Neuron (in vitro differentiated cells): ENCODE data around the gene VDAC1.
"Not testable (repeated sequence)": the region's sequence is repeated elsewhere in the genome, so short reads cannot be mapped to it uniquely, and the experiment has no call there.

Source experiments
- H2AFZ ChIP-seq: one replicate; pipeline ENCODE4 v1.6.1; 2013; ENCODE audit warnings: low read depth, mild to moderate bottlenecking, inconsistent platforms, low read length, moderate library complexity
- H3K27me3 ChIP-seq: one replicate; pipeline ENCODE4 v1.6.1; 2013; ENCODE audit warnings: low read length; ENCODE audit not compliant: insufficient read depth
- H3K36me3 ChIP-seq: one replicate; pipeline ENCODE4 v1.6.1; 2013; ENCODE audit warnings: low read length; ENCODE audit not compliant: insufficient read depth
- H3K4me1 ChIP-seq: one replicate; pipeline ENCODE4 v1.6.1; 2013; ENCODE audit warnings: low read length; ENCODE audit not compliant: insufficient read depth
- H3K4me3 ChIP-seq: 2 replicates; pipeline ENCODE4 v1.5.1; 2013; ENCODE audit warnings: mild to moderate bottlenecking, low read length, moderate library complexity
- H3K9me3 ChIP-seq: one replicate; pipeline ENCODE4 v1.6.1; 2013; ENCODE audit warnings: low read length

VDAC1 gene

GRCh38 chr5:133981714-133982113 lies 23.1 kb downstream of the VDAC1 start:
- Histone ChIP-seq H2AFZ (no peak overlapping the region), H3K36me3 (peaks cover 50% of the 10 kb centered on the region), H3K9me3 (no peaks in the 10 kb centered on the region), H3K4me1 (no peaks in the 10 kb centered on the region), H3K4me3 (no peak overlapping the region), H3K27me3 (no peaks in the 10 kb centered on the region)

DNA sequence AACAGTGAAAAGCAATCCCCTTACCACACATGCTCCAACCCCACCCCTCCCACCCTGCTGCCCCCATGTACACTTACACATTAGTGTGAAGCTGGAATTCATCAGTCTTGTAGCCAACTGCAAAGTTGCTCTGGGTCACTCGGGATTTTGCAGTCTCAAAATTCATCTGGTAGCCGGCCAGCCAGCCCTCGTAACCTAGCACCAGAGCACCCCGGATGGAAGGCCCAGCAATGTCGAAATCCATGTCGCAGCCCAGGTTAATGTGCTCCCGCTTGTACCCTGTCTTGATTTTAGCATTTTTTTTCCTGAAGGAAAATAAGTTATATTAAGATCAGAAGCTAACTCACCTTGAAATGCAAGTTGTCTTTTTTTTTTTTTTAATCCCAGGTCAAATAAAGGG lies 24.1 kb downstream of the VDAC1 start:
- no peaks in the 10 kb centered on the region for H3K9me3 ChIP-seq
- H3K36me3 ChIP-seq: peaks cover 47% of the 10 kb centered on the region
- H2AFZ ChIP-seq: no peak overlapping the region
- H3K4me1 ChIP-seq: no peaks in the 10 kb centered on the region
- no peak overlapping the region for H3K4me3 ChIP-seq
- H3K27me3 ChIP-seq: no peaks in the 10 kb centered on the region

DNA sequence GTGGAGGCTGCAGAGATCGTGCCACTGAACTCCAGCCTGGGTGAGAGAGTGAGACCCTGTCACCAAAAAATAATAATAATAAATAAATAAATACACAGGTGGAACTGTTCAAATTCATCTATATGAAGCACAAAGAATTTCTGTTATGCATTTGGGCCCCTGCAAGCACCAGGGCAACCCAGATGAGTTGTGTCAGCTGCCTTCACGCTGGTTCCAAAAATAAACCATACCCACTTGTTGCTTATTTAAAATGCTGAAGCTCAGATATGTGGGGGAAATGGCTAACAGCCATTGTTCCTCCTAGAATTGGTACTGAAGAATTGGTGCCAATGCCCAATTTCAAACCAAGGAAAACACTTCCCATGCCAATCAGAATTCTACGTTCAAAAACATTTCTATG lies 25.8 kb downstream of the VDAC1 start:
- Histone ChIP-seq H3K36me3 (peaks cover 48% of the 10 kb centered on the region), H3K4me3 (no peak overlapping the region), H3K9me3 (no peaks in the 10 kb centered on the region), H3K4me1 (no peaks in the 10 kb centered on the region), H3K27me3 (no peaks in the 10 kb centered on the region), H2AFZ (no peak overlapping the region)

GRCh38 chr5:133977858-133978257 lies 26.9 kb downstream of the VDAC1 start:
- no peaks in the 10 kb centered on the region for H3K9me3 ChIP-seq
- no peak overlapping the region for H3K4me3 ChIP-seq
- H3K27me3 ChIP-seq: no peaks in the 10 kb centered on the region
- H2AFZ ChIP-seq: no peak overlapping the region
- no peaks in the 10 kb centered on the region for H3K4me1 ChIP-seq
- peaks cover 53% of the 10 kb centered on the region for H3K36me3 ChIP-seq

DNA sequence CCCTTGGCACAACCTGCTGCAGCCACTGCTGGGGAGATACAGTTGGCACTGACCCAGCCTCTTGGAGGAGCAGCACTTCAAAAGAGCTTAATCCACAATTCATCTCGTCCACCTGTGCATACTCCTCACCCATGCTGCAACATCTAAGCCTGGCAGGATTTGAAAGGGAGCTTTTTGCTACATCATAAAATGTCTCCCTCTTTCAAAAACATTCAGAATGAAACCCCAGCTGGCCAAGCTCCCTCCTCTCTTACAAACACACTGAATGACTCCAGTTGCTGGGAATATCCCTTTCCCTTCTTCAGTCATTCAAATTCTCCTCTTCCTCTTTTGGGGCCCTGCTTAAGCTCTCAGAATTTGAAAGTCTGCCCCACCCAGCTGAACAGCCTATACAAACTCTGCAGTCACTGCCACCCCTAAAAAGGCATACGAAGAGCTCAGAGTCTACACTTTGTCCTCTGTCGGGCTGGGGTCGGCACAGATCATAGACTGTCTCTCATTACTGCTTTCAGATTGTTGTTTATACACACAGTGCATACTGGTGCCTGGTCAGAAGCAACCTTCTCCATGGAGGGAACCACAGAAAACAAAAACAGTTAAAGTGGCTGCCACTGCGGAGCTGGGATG lies 27.5 kb downstream of the VDAC1 start:
- Histone ChIP-seq H3K4me1 (no peaks in the 10 kb centered on the region), H3K36me3 (peaks cover 53% of the 10 kb centered on the region), H3K4me3 (no peak overlapping the region), H3K9me3 (no peaks in the 10 kb centered on the region), H3K27me3 (no peaks in the 10 kb centered on the region), H2AFZ (no peak overlapping the region)

DNA sequence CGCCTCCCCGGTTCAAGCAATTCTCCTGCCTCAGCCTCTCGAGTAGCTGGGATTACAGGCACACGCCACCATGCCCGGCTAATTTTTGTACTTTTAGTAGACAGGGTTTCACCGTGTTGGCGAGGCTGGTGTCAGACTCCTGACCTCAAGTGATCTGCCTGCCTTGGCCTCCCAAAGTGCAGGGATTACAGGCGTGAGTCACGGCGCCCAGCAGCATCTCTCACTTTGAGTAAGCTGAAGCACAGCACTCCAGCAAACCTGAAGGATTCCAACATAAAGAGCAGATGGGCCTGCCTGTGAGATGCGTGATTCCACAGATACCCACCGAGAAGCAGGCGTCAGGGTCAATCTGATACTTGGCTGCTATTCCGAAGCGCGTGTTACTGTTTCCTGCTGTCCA lies 29.2 kb downstream of the VDAC1 start:
- H3K4me3 ChIP-seq: not testable (repeated sequence)
- peaks cover 48% of the 10 kb centered on the region for H3K36me3 ChIP-seq

GRCh38 chr5:133974142-133974541 lies 30.6 kb downstream of the VDAC1 start:
- Histone ChIP-seq H3K36me3 (peaks cover 48% of the 10 kb centered on the region), H3K4me3 (no peak overlapping the region), H3K9me3 (no peaks in the 10 kb centered on the region), H3K27me3 (no peaks in the 10 kb centered on the region), H2AFZ (no peak overlapping the region), H3K4me1 (no peaks in the 10 kb centered on the region)

More for the DNA sequence above, 29.2 kb downstream of the VDAC1 start:
- H3K4me1 ChIP-seq, H2AFZ ChIP-seq, H3K9me3 ChIP-seq, H3K27me3 ChIP-seq: not testable (repeated sequence)

DNA sequence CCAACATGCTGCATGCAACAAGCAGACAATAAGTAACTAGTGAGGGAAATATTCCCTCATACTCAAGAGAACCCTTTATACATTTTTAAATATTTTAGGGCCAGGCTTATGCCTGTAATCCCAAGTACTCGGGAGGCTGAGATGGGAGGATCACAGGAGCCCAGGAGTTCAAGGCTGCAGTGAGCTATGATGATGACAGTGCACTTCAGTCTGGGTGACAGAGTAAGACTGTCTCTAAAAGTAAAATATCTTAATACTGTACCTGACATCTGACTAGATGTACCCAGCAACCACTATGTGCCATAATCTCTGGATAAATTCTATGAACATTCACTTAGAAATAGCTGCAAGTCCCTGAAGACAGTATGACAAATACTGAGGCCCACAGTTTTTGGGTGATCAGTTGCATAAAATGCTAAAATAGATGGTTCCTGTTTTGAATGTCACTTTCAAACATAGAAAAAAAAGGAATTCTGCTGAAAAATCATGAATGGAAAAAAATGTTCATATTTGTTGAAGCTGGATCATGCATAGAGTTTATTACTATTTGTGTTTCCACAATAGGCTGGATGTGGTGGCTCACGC lies 34.4 kb downstream of the VDAC1 start:
- Histone ChIP-seq H2AFZ (no peak overlapping the region), H3K27me3 (no peaks in the 10 kb centered on the region)

GRCh38 chr5:133969654-133970324 lies 35.0 kb downstream of the VDAC1 start:
- Histone ChIP-seq H3K4me1 (peaks cover 12% of the 10 kb centered on the region), H3K36me3 (peaks cover 32% of the 10 kb centered on the region), H3K4me3 (no peak overlapping the region), H3K27me3 (no peaks in the 10 kb centered on the region), H3K9me3 (no peaks in the 10 kb centered on the region), H2AFZ (no peak overlapping the region)

More for the DNA sequence above, 34.4 kb downstream of the VDAC1 start:
- Histone ChIP-seq H3K36me3 (peaks cover 33% of the 10 kb centered on the region), H3K4me1 (peaks cover 12% of the 10 kb centered on the region), H3K4me3 (no peak overlapping the region), H3K9me3 (no peaks in the 10 kb centered on the region)

GRCh38 chr5:133968204-133968980 lies 36.4 kb downstream of the VDAC1 start, which contains the start of gene C5orf15:
TSS of gene C5orf15 (minus strand) at chr5:133968625. CDS start at chr5:133968584, 41 bp downstream.
- peaks cover 19% of the 10 kb centered on the region for H3K36me3 ChIP-seq
- peak within 1 kb of the TSS; percentile 88 for H3K4me3 ChIP-seq
- no peaks in the 10 kb centered on the region for H3K27me3 ChIP-seq
- peaks cover 12% of the 10 kb centered on the region for H3K4me1 ChIP-seq
- H3K9me3 ChIP-seq: no peaks in the 10 kb centered on the region
- peak within 1 kb of the TSS; percentile 45 for H2AFZ ChIP-seq

DNA sequence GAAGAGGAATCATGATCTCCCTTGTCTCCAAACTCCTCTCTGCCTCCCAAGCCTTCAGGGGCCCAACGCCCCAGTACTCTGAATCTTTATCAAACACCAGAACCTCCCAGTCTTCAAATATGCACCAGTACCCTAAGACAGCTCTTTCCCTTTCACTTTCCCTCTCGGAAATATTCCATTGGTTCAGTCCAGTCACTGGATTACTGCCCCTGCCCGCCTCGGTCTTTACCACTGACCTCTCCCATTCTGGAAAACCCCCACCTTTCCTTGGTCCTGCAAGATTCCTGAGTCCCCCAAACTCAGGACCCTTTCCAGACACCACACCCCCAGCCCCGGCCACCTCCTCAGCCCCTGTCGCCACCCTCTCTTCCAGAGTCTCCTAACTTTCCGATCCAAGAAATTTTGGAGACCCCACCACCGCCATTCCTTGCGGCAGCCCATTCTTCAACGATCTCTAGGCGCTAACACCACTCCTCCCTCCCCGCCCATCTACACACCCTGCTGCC lies 37.0 kb downstream of the VDAC1 start:
- peaks cover 12% of the 10 kb centered on the region for H3K4me1 ChIP-seq
- no peaks in the 10 kb centered on the region for H3K9me3 ChIP-seq
- H3K4me3 ChIP-seq: peak overlapping the region; percentile 88
- H3K36me3 ChIP-seq: peaks cover 13% of the 10 kb centered on the region
- H2AFZ ChIP-seq: peak overlapping the region; percentile 45
- H3K27me3 ChIP-seq: no peaks in the 10 kb centered on the region

GRCh38 chr5:133967124-133967523 lies 37.7 kb downstream of the VDAC1 start:
- H3K9me3 ChIP-seq: no peaks in the 10 kb centered on the region
- H3K4me1 ChIP-seq: peaks cover 12% of the 10 kb centered on the region
- no peak overlapping the region for H2AFZ ChIP-seq
- peak overlapping the region; percentile 88 for H3K4me3 ChIP-seq
- peaks cover 12% of the 10 kb centered on the region for H3K36me3 ChIP-seq
- no peaks in the 10 kb centered on the region for H3K27me3 ChIP-seq

GRCh38 chr5:133966090-133966489 lies 38.7 kb downstream of the VDAC1 start:
- H2AFZ ChIP-seq: no peak overlapping the region
- H3K27me3 ChIP-seq: no peaks in the 10 kb centered on the region
- peaks cover 5% of the 10 kb centered on the region for H3K36me3 ChIP-seq
- no peak overlapping the region for H3K4me3 ChIP-seq
- peaks cover 12% of the 10 kb centered on the region for H3K4me1 ChIP-seq
- no peaks in the 10 kb centered on the region for H3K9me3 ChIP-seq
